Esophagus squamous epithelium (tissue), 4 donors: ENCODE measurements around the gene CDC6.

ENCODE experiments used
- POLR2A ChIP-seq, 4 donors: fragments of 450-650 bp; IDR thresholded peaks; one replicate each; pipeline ENCODE4 v1.6.1; 2017; ENCODE audit warnings: antibody characterized with exemption in 4 of 4, mild to moderate bottlenecking in 4 of 4, moderate library complexity in 3 of 4
- TF ChIP-seq, protein P1 (sequence below), 6 experiments: fragments of 450-650 bp in 4 of 6; fragments of 200-600 bp in 2 of 6; sonication (generic) in 2 of 6; IDR thresholded peaks; one replicate each; pipeline ENCODE4 v1.5.1; 2016 to 2019; ENCODE audit warnings: antibody characterized with exemption in 6 of 6, mild to moderate bottlenecking in 4 of 6, moderate library complexity in 4 of 6

DNA sequence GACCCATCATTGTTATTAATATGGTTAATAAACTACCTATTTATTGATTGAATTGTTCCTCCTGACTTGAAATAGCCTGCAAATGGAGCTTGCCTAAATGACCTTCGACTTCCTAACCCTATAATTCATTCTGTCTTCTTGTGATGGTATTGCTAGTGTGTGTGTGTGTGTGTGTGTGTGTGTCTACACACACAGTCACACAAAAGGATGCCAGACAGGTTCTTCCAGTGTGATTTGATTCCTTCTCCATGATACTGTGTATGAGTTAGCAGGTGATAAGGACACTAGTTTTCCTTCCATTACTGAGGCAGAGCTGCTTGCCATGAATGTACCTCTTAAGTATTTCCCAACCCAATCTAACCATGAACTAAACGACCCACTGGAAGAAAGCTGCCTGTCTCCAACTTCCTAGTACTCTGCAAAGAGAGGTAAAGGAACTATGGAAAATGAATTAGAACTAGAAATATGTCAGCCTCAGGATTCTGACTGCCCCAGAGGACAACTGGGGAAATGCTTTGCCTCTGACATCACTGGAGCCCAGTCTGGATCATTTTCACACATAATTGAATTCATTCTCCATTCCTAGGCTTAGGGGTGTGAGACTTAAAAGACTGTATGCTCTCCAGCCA, 3.5 kb upstream of the CDC6 start:
- TF ChIP-seq, protein P1, sequence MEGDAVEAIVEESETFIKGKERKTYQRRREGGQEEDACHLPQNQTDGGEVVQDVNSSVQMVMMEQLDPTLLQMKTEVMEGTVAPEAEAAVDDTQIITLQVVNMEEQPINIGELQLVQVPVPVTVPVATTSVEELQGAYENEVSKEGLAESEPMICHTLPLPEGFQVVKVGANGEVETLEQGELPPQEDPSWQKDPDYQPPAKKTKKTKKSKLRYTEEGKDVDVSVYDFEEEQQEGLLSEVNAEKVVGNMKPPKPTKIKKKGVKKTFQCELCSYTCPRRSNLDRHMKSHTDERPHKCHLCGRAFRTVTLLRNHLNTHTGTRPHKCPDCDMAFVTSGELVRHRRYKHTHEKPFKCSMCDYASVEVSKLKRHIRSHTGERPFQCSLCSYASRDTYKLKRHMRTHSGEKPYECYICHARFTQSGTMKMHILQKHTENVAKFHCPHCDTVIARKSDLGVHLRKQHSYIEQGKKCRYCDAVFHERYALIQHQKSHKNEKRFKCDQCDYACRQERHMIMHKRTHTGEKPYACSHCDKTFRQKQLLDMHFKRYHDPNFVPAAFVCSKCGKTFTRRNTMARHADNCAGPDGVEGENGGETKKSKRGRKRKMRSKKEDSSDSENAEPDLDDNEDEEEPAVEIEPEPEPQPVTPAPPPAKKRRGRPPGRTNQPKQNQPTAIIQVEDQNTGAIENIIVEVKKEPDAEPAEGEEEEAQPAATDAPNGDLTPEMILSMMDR (IDR thresholded peaks at IDR 0.05), result peak in 3 of 6 experiments; percentile 8 to 45 (median 29)
- no peak for TF ChIP-seq POLR2A (IDR thresholded peaks at IDR 0.05)
